ENCODE results near the gene CYP24A1. TPM values are rescaled to one million over a fixed set of nuclear protein-coding genes. Genes with fewer than 3 reads are reported as not detected.
A peak's percentile ranks its signal among the peaks of the same experiment; 100 is the strongest.
"Not testable (repeated sequence)": the region's sequence is repeated elsewhere in the genome, so short reads cannot be mapped to it uniquely, and the experiment has no call there.

CYP24A1 gene
- total RNA-seq, 2 donors from 2014 or later: 0.13 TPM; not detected in 1

DNA sequence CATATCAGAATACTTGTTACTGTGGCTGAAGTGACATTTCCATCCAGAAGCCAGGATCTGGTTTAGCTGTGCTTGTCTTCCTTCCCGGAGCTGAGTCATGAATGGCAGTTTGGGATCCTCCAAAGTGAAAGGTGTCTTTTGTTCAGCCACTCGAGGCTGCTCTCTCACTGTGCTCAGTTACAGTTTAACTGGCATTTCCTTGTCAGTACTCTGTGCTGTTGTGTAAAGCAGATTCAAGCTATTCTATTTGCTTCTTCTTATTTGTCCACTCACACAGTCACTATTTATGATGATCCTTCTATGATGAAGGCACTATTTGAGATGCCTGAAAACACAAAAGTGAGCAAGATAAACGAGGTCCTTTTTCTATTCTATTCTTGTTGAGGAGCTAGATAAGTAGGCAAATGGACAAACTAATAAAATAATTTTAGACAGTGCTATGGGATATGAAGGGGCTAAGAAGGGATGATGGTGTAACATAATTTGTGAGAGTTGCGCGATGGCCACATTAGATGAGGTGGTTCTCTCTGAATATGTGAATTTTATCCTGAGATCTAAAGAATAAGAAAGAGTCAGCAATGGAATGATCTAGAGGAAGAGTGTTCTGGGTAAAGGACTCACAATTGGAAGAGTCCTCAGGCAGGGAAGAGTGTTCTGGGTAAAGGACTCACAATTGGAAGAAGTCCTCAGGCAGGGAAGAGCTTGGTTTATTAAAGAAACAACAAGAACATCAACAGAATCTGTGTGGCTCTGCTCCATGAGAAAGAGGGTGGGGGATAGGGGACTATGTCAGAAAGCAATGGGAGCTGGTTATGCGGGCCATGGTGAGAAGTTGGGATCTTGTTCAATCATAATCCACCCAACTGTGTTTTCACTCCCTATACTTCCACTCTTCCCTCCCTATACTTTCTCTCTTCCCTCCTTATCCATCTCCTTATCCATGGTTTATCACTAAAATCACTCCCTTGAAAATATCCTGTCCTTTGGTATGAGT lies 40.1 kb downstream of the CYP24A1 start:
- Mint-ChIP-seq H3K27ac (no peak overlapping the region), H3K36me3 (ENCODE audit: low read depth) (no peaks in the 10 kb centered on the region), H3K4me3 (no peak overlapping the region), H3K27me3 (ENCODE audit: insufficient read depth) (no peaks in the 10 kb centered on the region), H3K4me1 (no peaks in the 10 kb centered on the region), H3K9me3 (peaks cover 5% of the 10 kb centered on the region)
- TF ChIP-seq, protein P1, sequence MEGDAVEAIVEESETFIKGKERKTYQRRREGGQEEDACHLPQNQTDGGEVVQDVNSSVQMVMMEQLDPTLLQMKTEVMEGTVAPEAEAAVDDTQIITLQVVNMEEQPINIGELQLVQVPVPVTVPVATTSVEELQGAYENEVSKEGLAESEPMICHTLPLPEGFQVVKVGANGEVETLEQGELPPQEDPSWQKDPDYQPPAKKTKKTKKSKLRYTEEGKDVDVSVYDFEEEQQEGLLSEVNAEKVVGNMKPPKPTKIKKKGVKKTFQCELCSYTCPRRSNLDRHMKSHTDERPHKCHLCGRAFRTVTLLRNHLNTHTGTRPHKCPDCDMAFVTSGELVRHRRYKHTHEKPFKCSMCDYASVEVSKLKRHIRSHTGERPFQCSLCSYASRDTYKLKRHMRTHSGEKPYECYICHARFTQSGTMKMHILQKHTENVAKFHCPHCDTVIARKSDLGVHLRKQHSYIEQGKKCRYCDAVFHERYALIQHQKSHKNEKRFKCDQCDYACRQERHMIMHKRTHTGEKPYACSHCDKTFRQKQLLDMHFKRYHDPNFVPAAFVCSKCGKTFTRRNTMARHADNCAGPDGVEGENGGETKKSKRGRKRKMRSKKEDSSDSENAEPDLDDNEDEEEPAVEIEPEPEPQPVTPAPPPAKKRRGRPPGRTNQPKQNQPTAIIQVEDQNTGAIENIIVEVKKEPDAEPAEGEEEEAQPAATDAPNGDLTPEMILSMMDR (conservative IDR thresholded peaks at IDR 0.05): no peak
- Histone ChIP-seq H3K9me3 (ENCODE audit: control insufficient read depth, low read length) (no peaks in the 10 kb centered on the region), H3K9ac (ENCODE audit: extremely low read depth, low read length, poor library complexity, severe bottlenecking) (no peak overlapping the region), H3K36me3 (ENCODE audit: control insufficient read depth, insufficient read depth, low read length) (no peaks in the 10 kb centered on the region), H3K27ac (ENCODE audit: low read depth, low read length) (no peak overlapping the region), H3K27me3 (ENCODE audit: control insufficient read depth, insufficient read depth, low read length, poor library complexity, severe bottlenecking) (no peaks in the 10 kb centered on the region), H3K4me3 (ENCODE audit: low read length) (no peak overlapping the region), H3K4me1 (ENCODE audit: control insufficient read depth, insufficient read depth, low read length) (no peaks in the 10 kb centered on the region)
- no peak for DNase-seq
- 85 to 91% methylated on average over 4 to 6 of the region's 6 CpGs for WGBS, 2 experiments (ENCODE audit: insufficient coverage in 1 of 2, insufficient read length in 1 of 2)

DNA sequence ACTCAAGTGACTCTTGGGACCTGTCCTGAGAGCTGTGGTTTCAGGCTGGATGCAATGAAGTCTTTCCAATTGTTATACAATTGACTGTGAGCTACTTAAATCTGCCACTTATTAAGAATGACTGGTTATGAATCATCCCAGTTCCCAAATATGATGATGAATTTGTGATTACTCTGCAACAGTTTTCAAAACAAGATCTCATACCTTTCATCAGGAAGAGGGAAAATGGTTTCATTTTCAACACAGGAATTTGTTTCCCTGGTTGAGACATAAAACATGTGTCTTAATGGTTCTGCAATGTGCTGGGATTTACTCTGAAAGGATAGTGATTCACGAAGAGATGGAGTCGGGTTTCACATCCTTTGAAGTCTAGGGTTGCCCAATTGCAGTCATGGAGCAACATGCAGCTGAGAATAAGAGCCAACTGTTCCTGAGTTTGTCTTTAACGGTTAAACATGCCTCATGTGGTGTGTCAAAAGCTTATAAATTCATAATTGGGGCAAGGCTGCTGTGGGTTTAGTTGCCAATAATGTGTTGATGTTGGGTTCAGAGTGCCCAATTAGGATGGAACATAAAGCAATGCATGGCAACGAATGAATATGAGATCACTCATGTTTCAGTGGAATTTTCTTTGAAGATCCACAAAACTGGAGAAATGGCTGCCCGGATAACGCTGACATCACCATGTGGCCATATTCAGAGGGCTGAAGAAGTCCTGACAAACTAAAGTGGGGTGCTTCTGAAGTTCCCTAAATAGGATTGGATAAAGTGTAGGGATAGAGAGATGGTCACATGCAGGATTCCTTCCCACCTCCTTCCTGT lies 41.0 kb downstream of the CYP24A1 start:
- Histone ChIP-seq H3K27ac (ENCODE audit: low read depth, low read length) (no peak overlapping the region), H3K4me1 (ENCODE audit: control insufficient read depth, insufficient read depth, low read length) (no peaks in the 10 kb centered on the region), H3K4me3 (ENCODE audit: low read length) (no peak overlapping the region), H3K9me3 (ENCODE audit: control insufficient read depth, low read length) (no peaks in the 10 kb centered on the region), H3K36me3 (ENCODE audit: control insufficient read depth, insufficient read depth, low read length) (no peaks in the 10 kb centered on the region), H3K27me3 (ENCODE audit: control insufficient read depth, insufficient read depth, low read length, poor library complexity, severe bottlenecking) (no peaks in the 10 kb centered on the region), H3K9ac (ENCODE audit: extremely low read depth, low read length, poor library complexity, severe bottlenecking) (no peak overlapping the region)
- peak; percentile 63 for DNase-seq
- peaks cover 5% of the 10 kb centered on the region for H3K9me3 Mint-ChIP-seq
- H3K27ac Mint-ChIP-seq: no peak overlapping the region
- H3K36me3 Mint-ChIP-seq (ENCODE audit: low read depth): no peaks in the 10 kb centered on the region
- no peaks in the 10 kb centered on the region for H3K27me3 Mint-ChIP-seq (ENCODE audit: insufficient read depth)
- peaks cover 8% of the 10 kb centered on the region for H3K4me1 Mint-ChIP-seq
- 59 to 62% methylated on average over 5 to 6 of the region's 6 CpGs for WGBS, 2 experiments (ENCODE audit: insufficient coverage in 1 of 2, insufficient read length in 1 of 2)
- H3K4me3 Mint-ChIP-seq: no peak overlapping the region
- TF ChIP-seq, protein P1 (conservative IDR thresholded peaks at IDR 0.05): no peak

DNA sequence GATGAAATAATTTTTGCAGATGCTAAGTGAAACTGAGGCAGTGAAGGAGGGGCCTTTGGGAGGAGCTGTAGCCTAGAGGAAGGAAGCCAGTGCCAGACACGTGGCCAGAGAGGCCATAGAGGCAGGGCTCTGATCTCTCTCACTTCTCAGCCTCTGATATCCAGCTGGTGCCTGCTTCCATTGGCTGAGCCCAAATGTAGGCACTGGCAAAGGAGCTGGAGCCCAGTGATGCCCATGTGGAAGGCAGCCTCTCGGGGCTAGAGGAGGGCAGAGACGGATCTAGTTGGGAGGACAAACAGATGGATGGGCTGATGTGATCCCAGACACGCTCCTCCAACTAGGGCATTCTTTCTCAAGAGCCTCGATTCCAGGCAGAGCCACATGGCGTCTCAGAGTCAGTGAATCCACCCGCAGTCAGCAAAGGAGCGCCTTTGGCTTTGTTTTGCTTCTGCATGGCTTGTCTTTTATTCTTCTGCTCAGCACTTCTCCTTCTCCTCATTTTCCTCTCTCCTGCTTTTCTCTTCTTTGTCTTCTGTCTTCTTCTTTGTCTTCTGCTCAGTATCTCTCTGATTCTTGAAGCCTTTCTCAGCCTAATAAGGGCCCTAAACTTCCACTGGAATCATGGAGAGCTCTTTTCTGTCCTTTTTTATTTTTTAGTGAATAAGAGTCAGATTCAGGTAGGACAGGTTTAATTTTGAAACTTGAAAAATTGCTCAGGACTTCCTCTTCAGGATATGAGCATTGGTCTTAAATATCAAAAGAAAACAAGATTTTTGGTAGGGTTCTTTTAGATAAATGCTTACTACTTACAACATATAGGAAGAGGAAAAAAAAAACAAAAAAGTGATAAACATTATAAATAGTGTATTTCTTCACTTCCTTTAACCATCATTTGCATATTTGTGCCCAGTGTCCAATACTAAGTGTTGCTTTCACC lies 41.8 kb downstream of the CYP24A1 start:
- Histone ChIP-seq H3K27me3 (ENCODE audit: control insufficient read depth, insufficient read depth, low read length, poor library complexity, severe bottlenecking) (no peaks in the 10 kb centered on the region), H3K4me1 (ENCODE audit: control insufficient read depth, insufficient read depth, low read length) (no peaks in the 10 kb centered on the region), H3K9me3 (ENCODE audit: control insufficient read depth, low read length) (no peaks in the 10 kb centered on the region), H3K4me3 (ENCODE audit: low read length) (no peak overlapping the region), H3K36me3 (ENCODE audit: control insufficient read depth, insufficient read depth, low read length) (no peaks in the 10 kb centered on the region), H3K9ac (ENCODE audit: extremely low read depth, low read length, poor library complexity, severe bottlenecking) (no peak overlapping the region), H3K27ac (ENCODE audit: low read depth, low read length) (no peak overlapping the region)
- Mint-ChIP-seq H3K9me3 (peaks cover 5% of the 10 kb centered on the region), H3K36me3 (ENCODE audit: low read depth) (no peaks in the 10 kb centered on the region), H3K27me3 (ENCODE audit: insufficient read depth) (no peaks in the 10 kb centered on the region), H3K27ac (no peak overlapping the region), H3K4me1 (peaks cover 11% of the 10 kb centered on the region), H3K4me3 (no peak overlapping the region)
- TF ChIP-seq, protein P1 (conservative IDR thresholded peaks at IDR 0.05): no peak
- DNase-seq: no peak
- WGBS, 2 experiments (ENCODE audit: insufficient coverage in 1 of 2, insufficient read length in 1 of 2): 92 to 93% methylated on average over 8 of the region's 8 CpGs

DNA sequence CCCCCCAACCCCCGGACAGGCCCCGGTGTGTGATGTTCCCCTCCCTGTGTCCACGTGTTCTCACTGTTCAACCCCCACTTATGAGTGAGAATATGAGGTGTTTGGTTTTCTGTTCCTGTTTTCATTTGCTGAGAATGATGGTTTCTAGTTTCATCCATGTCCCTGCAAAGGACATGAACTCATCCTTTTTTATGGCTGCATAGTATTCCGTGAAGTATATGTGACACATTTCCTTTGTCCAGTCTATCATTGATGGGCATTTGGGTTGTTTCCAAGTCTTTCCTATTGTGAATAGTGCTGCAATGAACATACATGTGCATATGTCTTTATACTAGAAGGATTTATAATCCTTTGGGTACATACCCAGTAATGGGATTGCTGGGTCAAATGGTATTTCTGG lies 42.7 kb downstream of the CYP24A1 start:
- H3K36me3 Mint-ChIP-seq (ENCODE audit: low read depth); H3K36me3 ChIP-seq (ENCODE audit: control insufficient read depth, insufficient read depth, low read length); H3K4me3 ChIP-seq (ENCODE audit: low read length); H3K27me3 Mint-ChIP-seq (ENCODE audit: insufficient read depth); H3K4me3 Mint-ChIP-seq; H3K27me3 ChIP-seq (ENCODE audit: control insufficient read depth, insufficient read depth, low read length, poor library complexity, severe bottlenecking); H3K9me3 Mint-ChIP-seq; H3K4me1 ChIP-seq (ENCODE audit: control insufficient read depth, insufficient read depth, low read length); H3K9ac ChIP-seq (ENCODE audit: extremely low read depth, low read length, poor library complexity, severe bottlenecking); H3K27ac ChIP-seq (ENCODE audit: low read depth, low read length); H3K27ac Mint-ChIP-seq; DNase-seq; H3K9me3 ChIP-seq (ENCODE audit: control insufficient read depth, low read length): not testable (repeated sequence)
- WGBS, 2 experiments (ENCODE audit: insufficient coverage in 1 of 2, insufficient read length in 1 of 2): 73 to 91% methylated on average over 1 of the region's 4 CpGs
- H3K4me1 Mint-ChIP-seq: peaks cover 11% of the 10 kb centered on the region
